ENCODE measurements around the gene NACA2. TPM values are rescaled to one million over a fixed set of nuclear protein-coding genes. Genes with fewer than 3 reads are reported as not detected.

NACA2 gene
- total RNA-seq, 1 experiment from 2014 or later = not detected

- TF ChIP-seq AR (CRISPR knock-in tag; IDR thresholded peaks at IDR 0.05) (no peak), ZBTB21 (CRISPR knock-in tag; IDR thresholded peaks at IDR 0.05; ENCODE audit: borderline replicate concordance) (no peak), SOX15 (CRISPR knock-in tag; IDR thresholded peaks at IDR 0.05) (no peak), ZNF671 (CRISPR knock-in tag; IDR thresholded peaks at IDR 0.05) (no peak)
Observed at GRCh38 chr17:61579347-61579746, 11.7 kb downstream of the NACA2 start (continued).

DNA sequence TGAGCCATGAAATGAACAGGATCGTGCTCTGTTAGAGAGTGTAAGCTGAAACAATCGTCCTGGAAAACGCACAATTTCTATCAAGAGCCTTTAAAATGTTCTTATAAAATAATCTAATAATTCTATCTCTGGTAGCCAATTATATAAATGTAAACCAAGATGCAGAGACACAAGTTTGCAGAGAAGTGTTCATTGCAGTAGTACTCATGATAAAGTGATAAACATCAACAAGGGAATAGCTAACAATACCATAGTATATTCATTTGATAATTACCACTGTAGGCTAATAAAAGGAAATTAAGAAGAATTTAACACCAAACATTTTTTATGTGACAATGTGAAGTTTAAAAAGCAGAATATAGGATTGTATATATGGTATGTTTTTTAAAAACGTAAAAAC lies 12.4 kb downstream of the NACA2 start:
- Mint-ChIP-seq H3K27ac (no peak overlapping the region), H3K27me3 (ENCODE audit: low read depth) (peaks cover under 1% of the 10 kb centered on the region; the same call in 1 of the 2 replicates), H3K9me3 (no peaks in the 10 kb centered on the region), H3K4me1 (peaks cover 7% of the 10 kb centered on the region), H3K4me3 (no peak overlapping the region), H3K36me3 (no peaks in the 10 kb centered on the region)
- DNase-seq (ENCODE audit: low spot score) = no peak
- no peak for ATAC-seq
- ChIA-PET CTCF (interaction anchor here (0.6 to 1.1 kb wide), 2 partner anchors 15 to 166 kb away, joined by 3 read pairs; no protein-coding TSS in a partner anchor), POLR2A (interaction anchor here (0.9 kb wide), 1 partner anchor 33 kb away, joined by 3 read pairs; no protein-coding TSS in a partner anchor)
- TF ChIP-seq, protein P1, sequence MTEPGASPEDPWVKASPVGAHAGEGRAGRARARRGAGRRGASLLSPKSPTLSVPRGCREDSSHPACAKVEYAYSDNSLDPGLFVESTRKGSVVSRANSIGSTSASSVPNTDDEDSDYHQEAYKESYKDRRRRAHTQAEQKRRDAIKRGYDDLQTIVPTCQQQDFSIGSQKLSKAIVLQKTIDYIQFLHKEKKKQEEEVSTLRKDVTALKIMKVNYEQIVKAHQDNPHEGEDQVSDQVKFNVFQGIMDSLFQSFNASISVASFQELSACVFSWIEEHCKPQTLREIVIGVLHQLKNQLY (CRISPR knock-in tag; IDR thresholded peaks at IDR 0.05) = no peak
- no peak for TF ChIP-seq ZBTB21 (CRISPR knock-in tag; IDR thresholded peaks at IDR 0.05; ENCODE audit: borderline replicate concordance)
- TF ChIP-seq IRF2 (CRISPR knock-in tag; IDR thresholded peaks at IDR 0.05; ENCODE audit: borderline replicate concordance, low read depth) = no peak
- TF ChIP-seq SOX15 (CRISPR knock-in tag; IDR thresholded peaks at IDR 0.05) = no peak
- no peak for TF ChIP-seq CREM (CRISPR knock-in tag; IDR thresholded peaks at IDR 0.05)
- TF ChIP-seq ARID4B (CRISPR knock-in tag; IDR thresholded peaks at IDR 0.05; ENCODE audit: borderline replicate concordance) = no peak
- TF ChIP-seq GTF2I (CRISPR knock-in tag; conservative IDR thresholded peaks at IDR 0.05) = no peak
- no peak for TF ChIP-seq KAT7 (CRISPR knock-in tag; IDR thresholded peaks at IDR 0.05; ENCODE audit: borderline replicate concordance)
- TF ChIP-seq USF2 (CRISPR knock-in tag; IDR thresholded peaks at IDR 0.05) = no peak
- no peak for TF ChIP-seq SP1 (CRISPR knock-in tag; conservative IDR thresholded peaks at IDR 0.05)
- no peak for TF ChIP-seq TEAD1 (CRISPR knock-in tag; IDR thresholded peaks at IDR 0.05)

DNA sequence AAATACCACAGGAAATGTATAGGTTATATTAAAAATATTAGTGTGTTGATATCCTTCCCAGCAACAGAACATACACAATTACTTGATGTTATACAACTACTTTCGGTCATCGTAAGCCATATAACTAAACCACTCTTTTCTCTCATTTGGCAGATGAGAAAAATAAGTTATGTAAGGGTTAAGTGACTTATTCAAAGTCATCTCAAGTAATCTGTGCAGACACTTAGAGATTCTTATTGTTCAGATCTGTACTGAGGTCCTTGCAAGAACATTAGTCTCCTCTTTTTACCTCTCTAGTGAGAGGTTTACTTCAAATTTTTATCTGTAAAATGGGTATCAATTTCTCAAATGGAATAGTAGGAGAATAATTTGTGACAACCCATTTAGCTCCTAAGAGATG lies 15.0 kb downstream of the NACA2 start:
- H3K4me1 Mint-ChIP-seq = peaks cover 4% of the 10 kb centered on the region; the same call in 1 of the 2 replicates
- H3K9me3 Mint-ChIP-seq = peaks cover 9% of the 10 kb centered on the region
- H3K27me3 Mint-ChIP-seq (ENCODE audit: low read depth) = peaks cover 3% of the 10 kb centered on the region; the same call in 1 of the 2 replicates
- H3K36me3 Mint-ChIP-seq = peaks cover 3% of the 10 kb centered on the region
- H3K27ac Mint-ChIP-seq = no peak overlapping the region
- ATAC-seq = no peak
- H3K4me3 Mint-ChIP-seq = no peak overlapping the region
- no peak for DNase-seq (ENCODE audit: low spot score)
- POLR2A ChIA-PET = no interaction called here
- CTCF ChIA-PET = interaction anchor here (5.0 kb wide), 1 partner anchor 165 kb away, joined by 46 read pairs; no protein-coding TSS in a partner anchor
- TF ChIP-seq SMAD3 (CRISPR knock-in tag; IDR thresholded peaks at IDR 0.05; ENCODE audit: borderline replicate concordance) (no peak), FOXJ3 (CRISPR knock-in tag; IDR thresholded peaks at IDR 0.05; ENCODE audit: borderline replicate concordance) (no peak), GRHL2 (CRISPR knock-in tag; IDR thresholded peaks at IDR 0.05; ENCODE audit: insufficient replicate concordance, severe bottlenecking) (no peak), PRRX2 (CRISPR knock-in tag; IDR thresholded peaks at IDR 0.05) (no peak), CBFB (CRISPR knock-in tag; IDR thresholded peaks at IDR 0.05; ENCODE audit: low read depth) (no peak), FOXP4 (CRISPR knock-in tag; IDR thresholded peaks at IDR 0.05) (no peak)
- TF ChIP-seq, protein P2, sequence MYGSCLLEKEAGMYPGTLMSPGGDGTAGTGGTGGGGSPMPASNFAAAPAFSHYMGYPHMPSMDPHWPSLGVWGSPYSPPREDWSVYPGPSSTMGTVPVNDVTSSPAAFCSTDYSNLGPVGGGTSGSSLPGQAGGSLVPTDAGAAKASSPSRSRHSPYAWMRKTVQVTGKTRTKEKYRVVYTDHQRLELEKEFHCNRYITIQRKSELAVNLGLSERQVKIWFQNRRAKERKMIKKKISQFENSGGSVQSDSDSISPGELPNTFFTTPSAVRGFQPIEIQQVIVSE (CRISPR knock-in tag; IDR thresholded peaks at IDR 0.05; ENCODE audit: borderline replicate concordance) = no peak

Data from WTC11 (cell line).